ENCODE data around the gene SMYD2. TPM values are rescaled to one million over a fixed set of nuclear protein-coding genes. Genes with fewer than 3 reads are reported as not detected.
"Not testable (repeated sequence)": the region's sequence is repeated elsewhere in the genome, so short reads cannot be mapped to it uniquely, and the experiment has no call there.

SMYD2 gene
- polyA plus RNA-seq, 4 donors = 30.2 to 50.8 (median 43.3) TPM

GRCh38 chr1:214271174-214271858 is 9.6 kb upstream of the SMYD2 start:
- no peak for DNase-seq (ENCODE audit: low read depth in 4 of 4, low spot score in 3 of 4)

- no peak for DNase-seq (ENCODE audit: low read depth in 4 of 4, low spot score in 3 of 4)
These were observed 8.8 kb upstream of the SMYD2 start for GRCh38 chr1:214271995-214272731.

- DNase-seq (ENCODE audit: low read depth in 4 of 4, low spot score in 3 of 4) = no peak
These were observed 7.9 kb upstream of the SMYD2 start for GRCh38 chr1:214272964-214273533.

- DNase-seq (ENCODE audit: low read depth in 4 of 4, low spot score in 3 of 4) = not testable (repeated sequence)
These were observed 5.3 kb upstream of the SMYD2 start for GRCh38 chr1:214275700-214276099.

- DNase-seq (ENCODE audit: low read depth in 4 of 4, low spot score in 3 of 4) = no peak
These were observed 4.2 kb upstream of the SMYD2 start for GRCh38 chr1:214276786-214277185.

GRCh38 chr1:214277704-214278635 is 3.0 kb upstream of the SMYD2 start:
- no peak for DNase-seq (ENCODE audit: low read depth in 4 of 4, low spot score in 3 of 4)

- peak in 1 of 4 donors; percentile 55 for DNase-seq (ENCODE audit: low read depth in 4 of 4, low spot score in 3 of 4)
These were observed 456 bp upstream of the SMYD2 start for GRCh38 chr1:214280386-214281020.

GRCh38 chr1:214281720-214282629 is 1.0 kb downstream of the SMYD2 start:
- DNase-seq (ENCODE audit: low read depth in 4 of 4, low spot score in 3 of 4) = no peak

- DNase-seq (ENCODE audit: low read depth in 4 of 4, low spot score in 3 of 4) = no peak
These were observed 1.8 kb downstream of the SMYD2 start for GRCh38 chr1:214282630-214283242.

GRCh38 chr1:214285610-214286440 is 4.9 kb downstream of the SMYD2 start:
- DNase-seq (ENCODE audit: low read depth in 4 of 4, low spot score in 3 of 4) = no peak

GRCh38 chr1:214287884-214288283 is 6.9 kb downstream of the SMYD2 start:
- no peak for DNase-seq (ENCODE audit: low read depth in 4 of 4, low spot score in 3 of 4)

GRCh38 chr1:214289574-214290272 is 8.8 kb downstream of the SMYD2 start:
- DNase-seq (ENCODE audit: low read depth in 4 of 4, low spot score in 3 of 4) = no peak

- no peak for DNase-seq (ENCODE audit: low read depth in 4 of 4, low spot score in 3 of 4)
These were observed 9.6 kb downstream of the SMYD2 start for GRCh38 chr1:214290424-214291037.

GRCh38 chr1:214292322-214292721 is 11.4 kb downstream of the SMYD2 start:
- DNase-seq (ENCODE audit: low read depth in 4 of 4, low spot score in 3 of 4) = no peak

GRCh38 chr1:214295934-214296333 is 15.0 kb downstream of the SMYD2 start:
- DNase-seq (ENCODE audit: low read depth in 4 of 4, low spot score in 3 of 4) = no peak

GRCh38 chr1:214296860-214297745 is 16.1 kb downstream of the SMYD2 start:
- DNase-seq (ENCODE audit: low read depth in 4 of 4, low spot score in 3 of 4) = peak in 1 of 4 donors; percentile 17
